GM12891 (cell line): ENCODE data around the gene ZNF48.

Source experiments
- DNase-seq: peaks from one replicate; pipeline ENCODE4 v3.0.0; 2011; ENCODE audit warnings: low spot score; ENCODE audit not compliant: insufficient read length
- FAIRE-seq: peaks from 2 replicates; lab custom pipeline; 2011; peaks lifted over from hg19 to GRCh38; lab: Jason Lieb, UNC
- PAX5 ChIP-seq: IDR thresholded peaks from 2 replicates; pipeline ENCODE4 v1.6.1; 2011; ENCODE audit warnings: low read length, moderate library complexity, mild to moderate bottlenecking; ENCODE audit not compliant: insufficient read depth, severe bottlenecking
- POLR2A ChIP-seq: IDR thresholded peaks from 2 replicates; pipeline ENCODE4 v1.6.1; 2011; ENCODE audit warnings: low read depth, low read length, control low read depth
- POLR2AphosphoS5 ChIP-seq: IDR thresholded peaks from 2 replicates; pipeline ENCODE4 v1.6.1; 2011; ENCODE audit warnings: low read depth, low read length, control low read depth
- POU2F2 ChIP-seq: IDR thresholded peaks from 2 replicates; pipeline ENCODE4 v1.6.1; 2011; ENCODE audit warnings: low read depth, mild to moderate bottlenecking, control low read depth, low read length, moderate library complexity
- SPI1 ChIP-seq: IDR thresholded peaks from 2 replicates; pipeline ENCODE4 v1.6.1; 2011; ENCODE audit warnings: low read depth, low read length, control low read depth
- TAF1 ChIP-seq: IDR thresholded peaks from 2 replicates; pipeline ENCODE4 v1.6.1; 2011; ENCODE audit warnings: low read depth, low read length, control low read depth

The ZNF48 gene

DNA sequence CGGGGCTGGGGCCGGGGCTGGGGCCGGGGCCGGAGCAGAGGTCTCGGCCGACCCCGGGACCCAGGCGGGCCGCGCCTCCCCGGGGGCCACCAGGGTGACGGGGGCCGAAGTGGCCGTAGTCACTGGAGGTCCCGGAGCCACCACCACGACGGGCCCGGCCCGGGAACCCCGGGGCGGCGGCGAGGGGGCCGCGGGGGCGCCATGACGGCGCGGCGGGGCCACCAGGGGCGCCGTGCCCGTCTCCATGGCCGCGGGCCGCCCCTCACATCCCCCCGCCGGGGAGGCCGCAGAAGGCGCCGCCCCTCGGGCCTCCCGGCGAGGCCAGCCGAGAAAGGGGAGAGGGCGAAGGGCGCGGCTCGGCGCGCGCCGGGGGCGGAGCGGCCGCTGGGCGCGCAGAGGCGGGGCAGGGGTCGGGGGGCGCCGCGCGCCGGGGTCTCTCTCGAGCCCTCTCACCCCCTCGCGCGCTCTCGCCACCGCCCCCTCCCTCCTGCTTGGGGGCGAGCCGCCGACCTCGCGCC, 25.2 kb upstream of the ZNF48 start:
- TF ChIP-seq POU2F2 (no peak), PAX5 (no peak), POLR2AphosphoS5 (no peak), TAF1 (no peak), POLR2A (no peak), SPI1 (no peak)
- DNase-seq = peak; percentile 53
- FAIRE-seq = no peak

DNA sequence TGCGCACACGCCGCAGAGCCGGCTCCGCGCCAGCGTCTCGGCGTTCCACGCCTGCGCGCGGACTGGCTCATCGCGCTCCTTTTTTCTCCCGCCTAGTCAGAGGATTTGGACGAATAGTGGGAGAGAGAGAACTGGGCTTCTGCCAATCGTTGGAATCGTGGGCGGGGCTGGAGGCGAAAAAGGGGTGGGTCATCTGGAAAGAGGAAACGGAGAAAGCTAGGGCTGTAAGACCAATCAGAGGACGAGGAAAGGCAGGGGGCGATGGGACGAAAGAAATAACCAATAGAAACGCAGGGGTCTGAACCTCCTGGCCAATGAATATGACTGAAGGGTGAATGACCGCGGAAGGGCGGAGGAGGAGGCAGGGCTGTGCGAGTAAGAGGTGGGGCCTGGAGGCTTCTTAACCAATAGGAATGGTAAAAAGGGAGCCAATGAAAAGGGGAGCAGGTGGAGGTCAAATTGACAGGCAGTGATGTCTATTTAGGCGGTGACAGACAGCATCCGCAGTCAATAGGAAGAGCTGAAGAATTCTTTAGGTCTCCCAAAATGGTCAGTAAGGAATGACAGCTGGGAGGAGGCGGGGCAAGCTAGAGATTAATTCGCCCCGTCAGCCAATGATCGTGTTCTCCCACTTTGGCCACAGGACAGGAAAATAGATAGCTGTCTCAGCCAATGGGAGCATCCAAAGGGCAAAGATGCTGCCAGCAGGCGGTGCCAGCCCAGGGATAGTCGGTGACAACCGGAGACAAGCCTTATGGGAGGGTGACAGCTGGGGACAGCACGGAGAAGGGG, 24.6 kb upstream of the ZNF48 start, which contains the start of gene TBC1D10B:
TBC1D10B (minus strand) TSS at position 39 of the 792 bp plus-strand sequence. CDS start 311 bp downstream, outside the sequence.
- FAIRE-seq (peak; percentile 99), DNase-seq (peak; percentile 92)
- TF ChIP-seq POLR2AphosphoS5 (no peak), PAX5 (no peak), TAF1 (no peak), POU2F2 (0 out of 2 replicates have a peak, but pooled peaks have one; percentile 13), SPI1 (peak; percentile 85)

GRCh38 chr16:30371248-30371816, 23.9 kb upstream of the ZNF48 start:
- no peak for DNase-seq
- FAIRE-seq = peak; percentile 45
- TF ChIP-seq PAX5 = no peak
- TF ChIP-seq POLR2A = 0 out of 2 replicates have a peak, but pooled peaks have one; percentile 24

DNA sequence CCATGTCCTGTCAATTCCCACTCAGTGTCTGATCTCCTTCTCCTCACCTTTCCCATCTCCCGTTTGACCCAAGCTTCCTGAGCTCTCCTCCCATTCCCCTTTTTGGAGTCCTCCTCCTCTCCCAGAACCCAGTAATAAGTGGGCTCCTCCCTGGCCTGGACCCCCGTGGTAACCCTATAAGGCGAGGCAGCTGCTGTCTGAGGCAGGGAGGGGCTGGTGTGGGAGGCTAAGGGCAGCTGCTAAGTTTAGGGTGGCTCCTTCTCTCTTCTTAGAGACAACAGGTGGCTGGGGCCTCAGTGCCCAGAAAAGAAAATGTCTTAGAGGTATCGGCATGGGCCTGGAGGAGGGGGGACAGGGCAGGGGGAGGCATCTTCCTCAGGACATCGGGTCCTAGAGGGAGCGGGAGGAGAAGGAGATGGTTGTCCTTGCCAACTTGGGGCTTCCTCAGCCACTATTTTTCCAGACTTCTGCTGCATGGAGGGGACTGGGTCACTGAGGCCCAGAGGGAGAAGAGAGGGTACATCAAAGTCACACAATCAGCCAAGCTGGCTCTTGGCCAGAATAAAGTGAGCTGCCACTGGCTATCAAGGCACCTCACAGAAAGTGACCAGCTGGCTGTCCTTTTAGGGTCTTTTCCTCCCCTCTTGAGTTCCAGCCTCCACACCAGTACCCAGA, 23.0 kb upstream of the ZNF48 start:
- DNase-seq (no peak), FAIRE-seq (no peak)
- no peak for TF ChIP-seq PAX5

DNA sequence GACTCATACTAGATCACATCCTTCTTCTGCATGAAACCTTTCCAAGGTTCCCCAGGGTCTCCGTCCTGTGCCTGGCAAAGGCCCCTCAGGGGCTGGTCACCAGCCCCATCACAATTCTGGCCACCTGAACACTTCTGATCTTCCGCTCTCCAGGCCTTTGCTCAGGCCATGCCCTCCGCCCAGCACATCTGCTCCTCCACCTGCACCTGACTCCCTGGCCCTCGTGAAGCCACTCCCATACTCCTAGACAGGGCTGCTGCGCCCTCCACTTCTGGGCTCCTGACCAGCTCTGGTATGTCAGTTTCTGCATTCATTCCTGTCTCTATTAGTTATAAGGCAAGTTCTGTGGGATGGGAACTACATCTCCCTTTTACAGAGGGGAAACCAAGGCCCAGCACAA, 22.5 kb upstream of the ZNF48 start:
- DNase-seq = no peak
- no peak for FAIRE-seq
- TF ChIP-seq TAF1 (no peak), POU2F2 (no peak), POLR2A (no peak), POLR2AphosphoS5 (no peak), SPI1 (no peak), PAX5 (no peak)

GRCh38 chr16:30374538-30374937, 20.7 kb upstream of the ZNF48 start, which contains the start of gene MYL11:
Gene MYL11, plus strand, starts transcription at chr16:30374802. Its CDS starts 56 bp downstream, at chr16:30374858.
- DNase-seq = no peak
- TF ChIP-seq POLR2A (no peak), POLR2AphosphoS5 (no peak)
- FAIRE-seq = no peak

DNA sequence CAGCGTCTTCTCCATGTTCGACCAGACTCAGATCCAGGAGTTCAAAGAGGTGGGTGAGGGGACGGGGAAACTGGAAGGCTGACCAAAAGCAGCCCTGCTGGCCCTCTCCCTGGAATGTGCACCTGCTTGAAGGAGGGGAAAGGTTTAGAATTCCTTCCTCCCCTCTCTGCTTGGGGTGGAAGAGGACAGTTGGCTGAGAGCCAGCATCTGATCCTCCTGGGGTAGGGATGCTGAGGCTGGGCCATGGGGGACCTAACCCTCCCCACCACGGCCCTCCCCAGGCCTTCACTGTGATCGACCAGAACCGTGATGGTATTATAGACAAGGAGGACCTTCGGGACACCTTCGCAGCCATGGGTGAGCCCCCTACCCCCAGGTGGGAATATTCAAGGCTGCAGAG, 19.4 kb upstream of the ZNF48 start:
- DNase-seq (no peak), FAIRE-seq (no peak)
- no peak for TF ChIP-seq POU2F2

DNA sequence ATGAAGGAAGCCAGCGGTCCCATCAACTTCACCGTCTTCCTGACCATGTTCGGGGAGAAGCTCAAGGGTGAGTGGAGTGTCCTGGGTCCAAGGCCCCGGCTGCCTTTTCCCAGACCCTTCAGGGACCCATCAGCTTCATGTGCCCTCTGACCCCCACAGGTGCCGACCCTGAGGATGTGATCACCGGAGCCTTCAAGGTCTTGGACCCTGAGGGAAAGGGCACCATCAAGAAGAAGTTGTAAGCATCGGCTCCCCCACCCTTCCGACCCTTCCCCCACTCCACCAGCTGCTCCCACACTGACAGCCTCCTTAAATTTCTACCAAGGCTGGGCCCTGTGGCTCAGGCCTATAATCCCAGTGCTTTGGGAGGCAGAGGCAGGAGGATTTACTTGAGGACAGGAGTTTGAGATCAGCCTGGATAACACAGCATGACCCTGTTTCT, 18.7 kb upstream of the ZNF48 start:
- FAIRE-seq = no peak
- DNase-seq = no peak
- TF ChIP-seq SPI1 (no peak), PAX5 (no peak), POLR2A (no peak), TAF1 (no peak), POU2F2 (no peak), POLR2AphosphoS5 (no peak)

GRCh38 chr16:30377050-30377811, 18.0 kb upstream of the ZNF48 start:
- FAIRE-seq (no peak), DNase-seq (no peak)
- TF ChIP-seq POLR2A (no peak), POU2F2 (no peak), SPI1 (no peak), TAF1 (no peak), PAX5 (no peak), POLR2AphosphoS5 (no peak)

DNA sequence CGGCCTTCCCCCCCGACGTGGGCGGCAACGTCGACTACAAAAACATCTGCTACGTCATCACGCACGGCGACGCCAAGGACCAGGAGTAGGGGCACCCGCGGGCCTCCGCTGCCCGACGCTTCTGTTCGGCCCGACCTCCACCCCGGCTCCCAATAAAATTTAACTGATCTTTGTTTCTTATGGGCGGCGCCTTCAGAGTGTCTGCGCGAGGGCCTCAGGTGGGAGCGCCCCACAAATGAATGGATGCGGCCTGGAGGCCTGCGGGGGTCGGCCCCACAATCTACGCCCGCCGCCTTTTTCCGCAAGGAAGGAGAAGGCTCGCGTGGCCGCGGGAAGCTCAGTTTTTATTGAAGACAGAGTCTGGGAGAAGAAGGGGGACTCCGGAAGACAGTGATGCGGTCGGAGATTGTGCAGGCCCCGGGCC, 17.4 kb upstream of the ZNF48 start:
- DNase-seq (peak; percentile 65), FAIRE-seq (no peak)
- TF ChIP-seq SPI1 (0 out of 2 replicates have a peak, but pooled peaks have one; percentile 16), PAX5 (no peak), POU2F2 (no peak), TAF1 (no peak; the same call in 1 of the 2 replicates), POLR2AphosphoS5 (no peak), POLR2A (peak; percentile 55)
